HepG2 (cell line): Measurements from ENCODE around the gene SF3B6. TPM values are rescaled to one million over a fixed set of nuclear protein-coding genes. Genes with fewer than 3 reads are reported as not detected.

Experiments
- AKAP8 ChIP-seq: sonication (generic); formaldehyde crosslinking; IDR thresholded peaks from 2 replicates; pipeline ENCODE4 v1.5.1; 2020; ENCODE audit warnings: mild to moderate bottlenecking, missing genetic modification reagents
- CREM ChIP-seq, 2 experiments: sonication (generic) in 1 of 2; formaldehyde crosslinking in 1 of 2; IDR thresholded peaks; 2 replicates each; pipeline versions ENCODE4 v1.4.0 to v1.6.1; 2016 to 2020; ENCODE audit warnings: antibody characterized with exemption in 1 of 2, mild to moderate bottlenecking in 1 of 2, missing genetic modification reagents in 1 of 2
- CSRNP2 ChIP-seq: sonication (generic); formaldehyde crosslinking; conservative IDR thresholded peaks from 2 replicates; pipeline ENCODE4 v1.8.0; 2022; ENCODE audit warnings: low read depth, missing genetic modification reagents
- ELK4 ChIP-seq: sonication (generic); formaldehyde crosslinking; IDR thresholded peaks from 2 replicates; pipeline ENCODE4 v1.9.0; 2021; ENCODE audit warnings: missing genetic modification reagents, borderline replicate concordance
- HDAC1 ChIP-seq: sonication (generic); formaldehyde crosslinking; IDR thresholded peaks from 2 replicates; pipeline ENCODE4 v1.5.1; 2020; ENCODE audit warnings: mild to moderate bottlenecking, missing genetic modification reagents
- HHEX ChIP-seq: IDR thresholded peaks from 2 replicates; pipeline ENCODE4 v1.6.1; 2016; ENCODE audit warnings: control low read depth
- HMG20A ChIP-seq: IDR thresholded peaks from 2 replicates; pipeline ENCODE4 v1.6.1; 2016; ENCODE audit warnings: borderline replicate concordance
- IRF9 ChIP-seq: sonication (generic); formaldehyde crosslinking; IDR thresholded peaks from 2 replicates; pipeline ENCODE4 v1.8.0; 2022; ENCODE audit warnings: missing genetic modification reagents, mild to moderate bottlenecking, borderline replicate concordance
- MTF2 ChIP-seq: sonication (generic); formaldehyde crosslinking; IDR thresholded peaks from 2 replicates; pipeline ENCODE4 v1.5.0; 2020; ENCODE audit warnings: missing genetic modification reagents, borderline replicate concordance
- PHF20 ChIP-seq: sonication (generic); formaldehyde crosslinking; IDR thresholded peaks from 2 replicates; pipeline ENCODE4 v1.5.0; 2020; ENCODE audit warnings: mild to moderate bottlenecking, missing genetic modification reagents
- PRDM10 ChIP-seq: sonication (generic); formaldehyde crosslinking; IDR thresholded peaks from 2 replicates; pipeline ENCODE4 v1.4.0; 2020; ENCODE audit warnings: low read depth, missing genetic modification reagents
- SALL2 ChIP-seq: sonication (generic); formaldehyde crosslinking; IDR thresholded peaks from 2 replicates; pipeline ENCODE4 v1.8.1; 2023; ENCODE audit warnings: mild to moderate bottlenecking, missing genetic modification reagents, inconsistent platforms
- SMAD3 ChIP-seq: sonication (generic); formaldehyde crosslinking; IDR thresholded peaks from 2 replicates; pipeline ENCODE4 v1.4.0; 2020; ENCODE audit warnings: missing genetic modification reagents
- SMYD3 ChIP-seq: sonication (generic); formaldehyde crosslinking; IDR thresholded peaks from 2 replicates; pipeline ENCODE4 v1.8.1; 2023; ENCODE audit warnings: mild to moderate bottlenecking, missing genetic modification reagents
- SP1 ChIP-seq, 2 experiments: fragments of 450-650 bp in 1 of 2; sonication (generic) in 1 of 2; formaldehyde crosslinking in 1 of 2; IDR thresholded peaks; 2 replicates each; pipeline versions ENCODE4 v1.4.0 to v1.6.1; 2016 to 2020; ENCODE audit warnings: missing genetic modification reagents in 1 of 2
- ZBTB38 ChIP-seq: sonication (generic); formaldehyde crosslinking; IDR thresholded peaks from 2 replicates; pipeline ENCODE4 v1.5.1; 2020; ENCODE audit warnings: mild to moderate bottlenecking, missing genetic modification reagents
- ZBTB7B ChIP-seq: sonication (generic); formaldehyde crosslinking; IDR thresholded peaks from 2 replicates; pipeline ENCODE4 v1.4.0; 2020; ENCODE audit warnings: missing genetic modification reagents
- ZMYM2 ChIP-seq: sonication (generic); formaldehyde crosslinking; IDR thresholded peaks from 2 replicates; pipeline ENCODE4 v1.8.0; 2022; ENCODE audit warnings: mild to moderate bottlenecking, missing genetic modification reagents
- ZNF17 ChIP-seq: sonication (generic); formaldehyde crosslinking; IDR thresholded peaks from 2 replicates; pipeline ENCODE4 v1.5.0; 2020; ENCODE audit warnings: mild to moderate bottlenecking, missing genetic modification reagents
- ZNF354B ChIP-seq: sonication (generic); formaldehyde crosslinking; IDR thresholded peaks from 2 replicates; pipeline ENCODE4 v1.8.0; 2022; ENCODE audit warnings: mild to moderate bottlenecking, missing genetic modification reagents
- ZNF629 ChIP-seq: sonication (generic); formaldehyde crosslinking; conservative IDR thresholded peaks from 2 replicates; pipeline ENCODE4 v1.5.0; 2020; ENCODE audit warnings: missing genetic modification reagents
- ZNF781 ChIP-seq: sonication (generic); formaldehyde crosslinking; IDR thresholded peaks from 2 replicates; pipeline ENCODE4 v1.5.1; 2020; ENCODE audit warnings: borderline replicate concordance, mild to moderate bottlenecking, missing genetic modification reagents; ENCODE audit errors: not compliant biosample characterization
- ZNF883 ChIP-seq: sonication (generic); formaldehyde crosslinking; IDR thresholded peaks from 2 replicates; pipeline ENCODE4 v1.5.1; 2020; ENCODE audit warnings: mild to moderate bottlenecking, missing genetic modification reagents; ENCODE audit errors: not compliant biosample characterization
- polyA plus RNA-seq, 8 experiments: library from polyadenylated mRNA; depleted of rRNA in 3 of 8; stranded (reverse) in 7 of 8; unstranded in 1 of 8; fragments of >200 nt; fragmentation: Illumina TruSeq in 4 of 8; extraction: Trizol in 4 of 8; gene quantifications; 2 replicates each; pipeline versions ENCODE4 v1.2.1 to v1.2.3, GENCODE V29; 2011 to 2016; ENCODE audit warnings: low read depth in 4 of 8, missing spikeins in 1 of 8, mixed read lengths in 1 of 8; ENCODE audit not compliant: insufficient read depth in 1 of 8
- total RNA-seq, 5 experiments: library from RNA; depleted of rRNA; stranded (reverse); fragments of >200 nt; fragmentation: Illumina TruSeq; extraction: Trizol; gene quantifications; 2 replicates each; pipeline ENCODE4 v1.2.3, GENCODE V29; 2016; ENCODE audit warnings: low read depth in 1 of 5

SF3B6 gene
- total and polyA plus RNA-seq, 2 of the 13 experiments (the other 11 are each of a cell fraction or from before 2014, with no cell fraction given) = 177 to 182 TPM

- TF ChIP-seq ZNF629 (no peak), CREM (IDR thresholded peaks at IDR 0.05) (peak; percentile 65; the same call in 1 of the 2 replicates), CREM (CRISPR knock-in tag; IDR thresholded peaks at IDR 0.05) (no peak), SMAD3 (CRISPR knock-in tag) (0 out of 2 replicates have a peak, but pooled peaks have one; percentile 41), HDAC1 (peak; percentile 85), HHEX (CRISPR knock-in tag) (peak; percentile 77), IRF9 (no peak), PRDM10 (no peak), ZMYM2 (CRISPR knock-in tag) (no peak), ELK4 (CRISPR knock-in tag) (no peak), ZNF781 (CRISPR knock-in tag) (no peak), ZNF354B (CRISPR knock-in tag) (no peak), SMYD3 (no peak), HMG20A (CRISPR knock-in tag) (peak; percentile 76; the same call in 1 of the 2 replicates), CSRNP2 (CRISPR knock-in tag) (no peak; the same call in 1 of the 2 replicates), SP1 (IDR thresholded peaks at IDR 0.05) (no peak), SP1 (CRISPR knock-in tag; IDR thresholded peaks at IDR 0.05) (no peak), ZNF883 (CRISPR knock-in tag) (no peak), PHF20 (no peak), ZBTB7B (peak; percentile 98), ZNF17 (CRISPR knock-in tag) (no peak), MTF2 (no peak), AKAP8 (CRISPR knock-in tag) (0 out of 2 replicates have a peak, but pooled peaks have one; percentile 5), SALL2 (no peak), ZBTB38 (CRISPR knock-in tag) (peak; percentile 47; the same call in 1 of the 2 replicates)
Observed at GRCh38 chr2:24022324-24022974, 53.7 kb downstream of the SF3B6 start (continued).
